ENCODE data around the gene LAPTM5. TPM values are rescaled to one million over a fixed set of nuclear protein-coding genes. Genes with fewer than 3 reads are reported as not detected.

LAPTM5 gene
- total RNA-seq, 2 experiments from 2014 or later = 326 to 386 TPM

DNA sequence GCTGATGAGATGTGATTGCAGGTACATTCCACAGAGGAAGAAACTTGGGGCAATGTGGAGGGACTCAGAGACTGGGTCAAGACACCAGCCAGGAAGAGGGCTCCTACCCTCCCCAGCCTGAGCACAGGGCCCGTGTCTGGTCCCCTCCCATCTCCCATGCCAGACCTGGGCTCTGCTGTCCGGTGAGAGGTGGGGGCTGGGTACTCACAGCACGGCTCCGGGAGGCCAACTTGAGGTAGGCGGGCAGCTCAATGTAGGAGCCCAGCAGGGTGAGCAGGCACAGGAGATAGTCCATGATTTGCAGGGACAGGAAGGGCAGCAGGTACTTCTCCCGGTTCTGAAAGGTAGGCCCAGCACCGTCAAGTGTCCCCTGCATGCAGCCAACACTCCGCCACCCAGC, 18.0 kb downstream of the LAPTM5 start:
- Mint-ChIP-seq H3K27me3 (no peaks in the 10 kb centered on the region), H3K4me1 (peaks cover 83% of the 10 kb centered on the region), H3K4me3 (no peak overlapping the region), H3K36me3 (peaks cover 76% of the 10 kb centered on the region), H3K9me3 (ENCODE audit: low read depth) (no peaks in the 10 kb centered on the region), H3K27ac (peak overlapping the region; percentile 39)
- DNase-seq (no peak), ATAC-seq (no peak)
- CTCF ChIA-PET = interaction anchor here (16.7 kb wide), 1 partner anchor 17 kb away, joined by 200 read pairs; the partner anchor contains the start of gene LAPTM5

GRCh38 chr1:30738715-30739559, 18.6 kb downstream of the LAPTM5 start:
- Mint-ChIP-seq H3K27me3 (no peaks in the 10 kb centered on the region), H3K4me1 (peaks cover 78% of the 10 kb centered on the region), H3K27ac (peak overlapping the region; percentile 39), H3K36me3 (peaks cover 76% of the 10 kb centered on the region), H3K9me3 (ENCODE audit: low read depth) (no peaks in the 10 kb centered on the region), H3K4me3 (no peak overlapping the region)
- ATAC-seq (no peak), DNase-seq (no peak)
- CTCF ChIA-PET = interaction anchor here (0.8 to 16.7 kb wide), 4 partner anchors 17 to 44 kb away, joined by 4 to 200 read pairs (median 8); partner anchors contain the start of gene LAPTM5

DNA sequence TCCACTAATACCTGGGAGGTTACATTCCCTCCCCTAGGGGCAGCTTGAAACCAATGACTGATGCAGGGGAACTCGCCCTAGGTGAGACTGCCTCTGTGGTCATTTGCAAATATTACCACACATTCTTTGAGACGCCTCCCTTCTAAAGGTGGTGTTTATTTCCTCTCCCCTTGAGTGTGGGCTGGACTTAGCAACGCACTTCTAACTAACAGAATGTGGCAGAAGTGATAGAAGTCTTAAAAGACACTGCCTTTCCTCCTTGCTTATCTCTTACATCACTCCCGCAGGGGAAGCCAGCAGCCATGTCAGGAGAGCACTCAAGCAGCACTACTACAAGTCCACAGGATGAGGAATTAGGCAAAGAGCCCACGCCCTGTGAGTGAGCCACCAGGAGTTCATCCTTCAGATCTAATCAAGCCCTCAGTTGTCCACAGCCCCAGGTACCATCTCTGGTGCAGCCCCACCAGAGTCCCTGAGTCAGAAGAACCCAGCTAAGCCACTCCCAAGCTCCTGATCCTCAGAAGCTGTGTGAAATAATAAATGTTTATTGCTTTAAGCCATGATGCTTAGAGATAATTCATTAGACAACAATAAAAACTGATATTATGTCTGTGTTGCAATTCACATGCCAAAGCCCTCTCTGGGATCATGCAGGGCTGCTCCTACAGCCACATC, 19.4 kb downstream of the LAPTM5 start:
- no peaks in the 10 kb centered on the region for H3K9me3 Mint-ChIP-seq (ENCODE audit: low read depth)
- DNase-seq (no peak), ATAC-seq (no peak)
- H3K4me3 Mint-ChIP-seq = no peak overlapping the region
- H3K36me3 Mint-ChIP-seq = peaks cover 75% of the 10 kb centered on the region
- peaks cover 70% of the 10 kb centered on the region for H3K4me1 Mint-ChIP-seq
- CTCF ChIA-PET = interaction anchor here (0.8 to 16.7 kb wide), 4 partner anchors 18 to 44 kb away, joined by 4 to 200 read pairs (median 8); partner anchors contain the start of gene LAPTM5
- H3K27me3 Mint-ChIP-seq = no peaks in the 10 kb centered on the region
- peak overlapping the region; percentile 81 for H3K27ac Mint-ChIP-seq

DNA sequence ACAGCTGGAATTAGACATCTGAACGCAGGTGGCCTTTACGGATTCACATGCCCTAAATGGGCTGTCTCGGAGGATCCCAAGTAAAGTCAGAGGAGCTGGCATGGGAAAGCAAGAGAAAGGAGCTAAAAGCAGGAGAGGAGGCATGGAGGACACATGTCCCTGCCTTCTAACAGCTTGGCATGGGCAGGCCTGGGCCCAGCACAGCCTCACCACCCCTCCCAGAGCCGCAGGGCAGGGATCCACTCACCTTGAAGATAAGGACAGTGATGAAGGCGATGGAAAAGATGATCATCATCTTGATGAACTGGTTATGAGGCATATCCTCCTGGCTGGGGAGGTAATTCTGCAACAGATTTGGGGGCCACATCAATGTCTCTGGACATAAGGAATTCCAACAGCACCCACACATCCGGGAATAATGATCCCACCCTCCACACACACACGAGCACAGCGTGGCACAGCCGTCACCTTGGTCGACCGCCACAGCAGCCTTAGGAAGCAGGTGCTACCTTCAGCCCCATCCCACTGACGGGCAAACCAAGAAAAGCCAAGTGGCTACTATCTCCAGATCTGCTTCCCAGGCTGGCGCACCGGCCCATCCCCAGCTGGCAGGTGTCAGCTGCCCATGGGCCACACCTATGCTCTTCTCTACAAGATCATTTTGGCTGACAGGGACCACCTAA, 20.1 kb downstream of the LAPTM5 start:
- no peak overlapping the region for H3K4me3 Mint-ChIP-seq
- H3K27me3 Mint-ChIP-seq = no peaks in the 10 kb centered on the region
- DNase-seq (no peak), ATAC-seq (no peak)
- peaks cover 67% of the 10 kb centered on the region for H3K4me1 Mint-ChIP-seq
- peaks cover 78% of the 10 kb centered on the region for H3K36me3 Mint-ChIP-seq
- CTCF ChIA-PET = interaction anchor here (2.3 to 16.7 kb wide), 3 partner anchors 19 to 45 kb away, joined by 6 to 200 read pairs (median 9); partner anchors contain the start of gene LAPTM5
- H3K27ac Mint-ChIP-seq = peak overlapping the region; percentile 19
- H3K9me3 Mint-ChIP-seq (ENCODE audit: low read depth) = no peaks in the 10 kb centered on the region

DNA sequence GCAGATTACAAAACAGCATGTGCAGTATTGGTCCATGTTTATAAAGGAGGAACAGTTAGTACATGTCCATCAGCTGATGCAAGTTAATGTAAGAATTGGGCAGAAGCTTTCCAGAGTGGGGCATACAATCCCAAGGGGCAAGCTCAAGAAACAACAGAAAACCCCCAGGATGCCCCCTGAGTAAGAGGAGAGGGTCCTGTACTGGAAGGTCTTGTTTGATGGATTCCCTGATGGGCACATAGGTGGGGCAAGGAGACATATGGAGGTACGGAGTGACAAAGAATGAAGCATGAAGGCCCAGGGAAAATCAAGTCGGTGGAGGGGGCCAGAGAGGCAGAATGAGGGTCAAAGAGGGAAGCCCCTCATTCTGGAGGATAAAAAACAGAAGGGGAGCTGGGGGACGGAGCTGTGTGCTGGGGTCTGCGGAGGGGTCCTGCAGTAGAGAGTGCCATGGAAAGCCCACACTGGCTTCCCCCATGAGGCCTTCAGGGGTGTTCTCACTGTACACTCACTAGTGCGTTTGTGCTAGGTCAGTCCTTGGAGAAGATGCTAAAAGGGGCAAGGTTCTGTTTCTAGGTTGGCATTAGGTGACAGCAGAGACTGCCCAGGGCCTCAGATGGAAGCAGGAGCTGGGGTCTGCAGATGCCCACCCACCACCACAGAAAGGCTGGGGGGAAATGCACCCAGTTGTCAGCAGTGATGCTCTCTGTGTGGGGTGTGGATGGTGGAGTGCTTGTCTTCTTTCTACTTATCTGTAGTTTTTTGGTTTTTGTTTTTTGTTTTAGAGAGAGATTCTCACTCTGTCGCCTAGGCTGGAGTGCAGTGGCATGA, 21.7 kb downstream of the LAPTM5 start:
- Mint-ChIP-seq H3K27me3 (no peaks in the 10 kb centered on the region), H3K27ac (peak overlapping the region; percentile 47), H3K36me3 (peaks cover 63% of the 10 kb centered on the region), H3K9me3 (ENCODE audit: low read depth) (no peaks in the 10 kb centered on the region), H3K4me3 (no peak overlapping the region), H3K4me1 (peaks cover 51% of the 10 kb centered on the region)
- no peak for DNase-seq
- no peak for ATAC-seq
- CTCF ChIA-PET = interaction anchor here (1.2 to 16.7 kb wide), 4 partner anchors 17 to 47 kb away, joined by 4 to 200 read pairs (median 8); partner anchors contain the start of gene LAPTM5

DNA sequence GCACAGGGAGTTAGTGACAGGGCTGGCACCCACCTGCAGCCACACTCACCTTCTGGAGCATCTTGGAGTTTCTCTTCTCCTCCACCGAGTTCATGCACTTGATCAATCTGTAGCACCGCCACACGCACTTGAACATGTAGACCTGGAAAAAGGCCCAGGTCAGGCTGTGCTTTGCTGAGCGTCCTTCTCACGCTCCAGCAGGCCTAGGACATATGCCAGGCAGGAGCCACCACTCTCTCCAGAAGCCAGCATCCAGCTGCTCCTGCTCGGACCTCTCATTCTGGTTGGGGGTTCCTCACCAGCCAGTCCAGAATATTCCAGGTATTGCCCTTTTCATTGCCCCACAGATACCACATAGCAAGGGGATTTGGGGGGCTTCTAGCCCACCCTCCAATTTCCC, 22.4 kb downstream of the LAPTM5 start:
- CTCF ChIA-PET = interaction anchor here (1.3 to 16.7 kb wide), 3 partner anchors 16 to 44 kb away, joined by 6 to 200 read pairs (median 10); partner anchors contain the start of gene LAPTM5
- H3K9me3 Mint-ChIP-seq (ENCODE audit: low read depth) = no peaks in the 10 kb centered on the region
- DNase-seq (no peak), ATAC-seq (no peak)
- H3K4me3 Mint-ChIP-seq = no peak overlapping the region
- no peaks in the 10 kb centered on the region for H3K27me3 Mint-ChIP-seq
- H3K27ac Mint-ChIP-seq = peak overlapping the region; percentile 56
- peaks cover 44% of the 10 kb centered on the region for H3K4me1 Mint-ChIP-seq
- peaks cover 58% of the 10 kb centered on the region for H3K36me3 Mint-ChIP-seq

DNA sequence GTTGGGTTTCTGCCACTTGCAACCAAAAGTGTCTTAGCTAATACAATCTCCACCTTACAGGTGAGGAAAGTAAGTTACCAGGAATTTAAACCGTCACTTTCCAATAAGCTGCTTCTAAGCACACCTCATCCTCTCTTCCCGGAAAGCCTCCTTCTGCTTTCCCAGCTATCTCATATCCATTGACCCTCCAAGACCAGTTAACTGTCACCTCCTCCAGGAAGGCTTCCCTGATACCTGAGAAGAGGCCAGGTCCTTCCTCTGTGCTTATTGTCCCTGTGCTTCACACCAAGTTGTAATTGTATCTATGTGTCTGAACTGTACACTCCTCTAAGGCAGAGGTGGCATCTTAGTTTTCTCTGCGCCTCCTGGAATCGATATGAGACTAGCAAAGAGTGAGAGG, 23.0 kb downstream of the LAPTM5 start:
- DNase-seq (no peak), ATAC-seq (no peak)
- no peaks in the 10 kb centered on the region for H3K27me3 Mint-ChIP-seq
- no peak overlapping the region for H3K4me3 Mint-ChIP-seq
- peaks cover 53% of the 10 kb centered on the region for H3K36me3 Mint-ChIP-seq
- H3K9me3 Mint-ChIP-seq (ENCODE audit: low read depth) = no peaks in the 10 kb centered on the region
- peak overlapping the region; percentile 56 for H3K27ac Mint-ChIP-seq
- CTCF ChIA-PET = no interaction called here
- peaks cover 39% of the 10 kb centered on the region for H3K4me1 Mint-ChIP-seq

GRCh38 chr1:30734106-30734505, 23.5 kb downstream of the LAPTM5 start:
- CTCF ChIA-PET = no interaction called here
- H3K9me3 Mint-ChIP-seq (ENCODE audit: low read depth) = no peaks in the 10 kb centered on the region
- no peaks in the 10 kb centered on the region for H3K27me3 Mint-ChIP-seq
- DNase-seq (no peak), ATAC-seq (no peak)
- peaks cover 49% of the 10 kb centered on the region for H3K36me3 Mint-ChIP-seq
- no peak overlapping the region for H3K4me3 Mint-ChIP-seq
- H3K27ac Mint-ChIP-seq = peak overlapping the region; percentile 48
- H3K4me1 Mint-ChIP-seq = peaks cover 34% of the 10 kb centered on the region

GRCh38 chr1:30733493-30733892, 24.1 kb downstream of the LAPTM5 start:
- CTCF ChIA-PET = interaction anchor here (1.0 to 19.3 kb wide), 4 partner anchors 10 to 48 kb away, joined by 3 to 759 read pairs (median 5); no protein-coding TSS in a partner anchor
- peaks cover 43% of the 10 kb centered on the region for H3K36me3 Mint-ChIP-seq
- H3K27ac Mint-ChIP-seq = no peak overlapping the region

DNA sequence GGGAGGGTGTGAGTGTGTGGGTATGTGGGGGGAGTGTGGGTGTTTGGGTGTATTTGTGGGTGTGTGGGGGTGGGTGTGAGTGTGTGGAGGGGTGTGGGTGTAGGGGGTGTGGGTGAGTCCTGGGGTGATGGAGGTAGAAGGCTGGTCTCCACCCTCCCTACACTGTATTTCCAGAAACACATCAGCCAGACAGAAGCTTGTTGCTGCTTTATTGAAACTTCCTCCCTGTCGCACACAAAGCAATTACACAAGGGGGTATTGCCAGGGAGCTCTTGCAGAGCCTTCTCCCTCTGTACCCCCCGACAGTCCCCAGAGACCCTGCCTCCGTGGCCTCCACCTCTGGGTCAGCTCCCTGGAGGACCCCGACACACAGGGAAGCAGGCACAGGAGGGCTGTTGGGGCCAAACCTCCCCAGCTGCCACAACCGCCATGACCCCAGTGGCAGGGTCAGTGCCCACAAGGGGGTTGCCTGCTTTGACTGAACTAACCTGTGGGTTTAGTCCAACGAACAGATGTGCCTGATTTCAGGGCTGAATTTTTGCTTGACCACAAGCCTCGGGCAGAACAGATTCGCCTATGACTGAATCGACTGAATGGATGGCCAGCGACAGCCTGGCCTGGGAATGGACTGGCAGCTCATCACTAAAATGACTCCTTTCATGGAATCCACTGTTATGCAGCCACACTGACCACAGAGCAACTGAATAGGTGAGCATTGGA, 25.1 kb downstream of the LAPTM5 start:
- no peak overlapping the region for H3K4me3 Mint-ChIP-seq
- DNase-seq = no peak
- CTCF ChIA-PET = interaction anchor here (0.6 to 19.3 kb wide), 7 partner anchors 9 to 427 kb away, joined by 3 to 759 read pairs (median 5); no protein-coding TSS in a partner anchor
- no peak for ATAC-seq
- H3K9me3 Mint-ChIP-seq (ENCODE audit: low read depth) = no peaks in the 10 kb centered on the region
- peaks cover 19% of the 10 kb centered on the region for H3K4me1 Mint-ChIP-seq
- peaks cover 33% of the 10 kb centered on the region for H3K36me3 Mint-ChIP-seq
- no peaks in the 10 kb centered on the region for H3K27me3 Mint-ChIP-seq
- peak overlapping the region; percentile 26 for H3K27ac Mint-ChIP-seq

More at GRCh38 chr1:30733493-30733892, 24.1 kb downstream of the LAPTM5 start:
- Mint-ChIP-seq H3K4me1 (peaks cover 28% of the 10 kb centered on the region), H3K4me3 (no peak overlapping the region), H3K9me3 (ENCODE audit: low read depth) (no peaks in the 10 kb centered on the region), H3K27me3 (no peaks in the 10 kb centered on the region)
- ATAC-seq (no peak), DNase-seq (no peak)

DNA sequence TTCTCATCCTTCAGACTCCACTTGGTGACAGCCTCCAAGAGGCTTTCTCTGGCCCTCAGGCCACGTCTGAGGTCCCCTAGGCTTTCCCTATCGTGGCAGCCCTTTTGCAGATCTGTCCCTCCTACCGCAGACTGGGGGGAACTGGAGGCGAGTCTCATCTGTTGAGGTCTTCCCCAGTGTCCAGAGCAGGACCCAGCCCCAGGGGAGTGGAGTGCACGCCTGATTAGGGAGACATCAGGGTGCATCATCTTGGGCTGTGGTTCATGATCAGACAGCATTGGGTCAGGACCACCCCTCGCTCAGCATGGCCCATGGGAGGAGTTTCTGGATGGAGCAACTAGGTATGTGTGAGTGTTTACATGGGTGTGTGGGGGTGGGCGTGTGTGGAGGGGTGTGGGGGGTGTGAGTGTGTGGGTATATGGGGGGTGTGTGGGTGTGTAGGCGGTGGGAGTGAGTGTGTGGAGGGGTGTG, 25.7 kb downstream of the LAPTM5 start:
- H3K4me1 Mint-ChIP-seq = peaks cover 13% of the 10 kb centered on the region
- peaks cover 27% of the 10 kb centered on the region for H3K36me3 Mint-ChIP-seq
- no peaks in the 10 kb centered on the region for H3K9me3 Mint-ChIP-seq (ENCODE audit: low read depth)
- H3K4me3 Mint-ChIP-seq = no peak overlapping the region
- CTCF ChIA-PET = interaction anchor here (1.3 to 19.3 kb wide), 5 partner anchors 9 to 50 kb away, joined by 3 to 759 read pairs (median 7); no protein-coding TSS in a partner anchor
- no peak overlapping the region for H3K27ac Mint-ChIP-seq
- H3K27me3 Mint-ChIP-seq = no peaks in the 10 kb centered on the region
- ATAC-seq (no peak), DNase-seq (no peak)

Measured in activated CD8-positive, alpha-beta memory T cell treated with anti-CD3 and anti-CD28 coated beads, Interleukin-2, amount 10 ng/mL, durations not matched to agents 7 days and 5 days (primary cell).